Keratinocyte (primary cell): ENCODE measurements around the gene SRPK1. TPM values are rescaled to one million over a fixed set of nuclear protein-coding genes. Genes with fewer than 3 reads are reported as not detected.

Experiments
- DNase-seq: peaks from one replicate; pipeline ENCODE4 v3.0.0-alpha.2; 2011; ENCODE audit warnings: low read depth, missing footprints, low spot score
- FAIRE-seq: peaks from 2 replicates; lab custom pipeline; 2011; peaks lifted over from hg19 to GRCh38; lab: Jason Lieb, UNC
- H2AFZ ChIP-seq: 2 replicates; pipeline ENCODE4 v1.6.0; 2012; ENCODE audit warnings: low read length, control low read depth, inconsistent platforms; ENCODE audit not compliant: control insufficient read depth
- H3K27ac ChIP-seq: 2 replicates; pipeline ENCODE4 v1.5.1; 2011; ENCODE audit warnings: low read length; ENCODE audit not compliant: control insufficient read depth, insufficient read depth
- H3K27me3 ChIP-seq: 3 replicates; pipeline ENCODE4 v1.6.0; 2011; ENCODE audit warnings: low read length; ENCODE audit not compliant: control insufficient read depth, insufficient read depth; ENCODE audit errors: extremely low read depth
- H3K36me3 ChIP-seq, 2 experiments: 2 replicates in 1 of 2; 3 replicates in 1 of 2; pipeline ENCODE4 v1.5.1; 2011; ENCODE audit warnings: low read length in 2 of 2, mild to moderate bottlenecking in 1 of 2; ENCODE audit not compliant: control insufficient read depth in 2 of 2, insufficient read depth in 2 of 2; ENCODE audit errors: extremely low read depth in 1 of 2
- H3K4me1 ChIP-seq: 3 replicates; pipeline ENCODE4 v1.5.1; 2011; ENCODE audit warnings: low read length; ENCODE audit not compliant: control insufficient read depth, insufficient read depth; ENCODE audit errors: extremely low read depth
- H3K4me2 ChIP-seq: 3 replicates; pipeline ENCODE4 v1.6.0; 2011; ENCODE audit warnings: low read depth, low read length; ENCODE audit not compliant: control insufficient read depth, insufficient read depth; ENCODE audit errors: extremely low read depth
- H3K4me3 ChIP-seq, 3 experiments: fragments of 200-600 bp in 1 of 3; sonication (generic) in 1 of 3; 2 replicates in 2 of 3; 3 replicates in 1 of 3; pipeline ENCODE4 v1.5.1; 2011 to 2016; ENCODE audit warnings: low read length in 3 of 3, mild to moderate bottlenecking in 3 of 3, control low read depth in 2 of 3, inconsistent platforms in 1 of 3, low read depth in 1 of 3, mixed read lengths in 1 of 3, mixed run types in 1 of 3, moderate library complexity in 1 of 3; ENCODE audit not compliant: control insufficient read depth in 2 of 3, insufficient read depth in 2 of 3; ENCODE audit errors: extremely low read depth in 1 of 3
- H3K79me2 ChIP-seq: 2 replicates; pipeline ENCODE4 v1.6.0; 2012; ENCODE audit warnings: low read length; ENCODE audit not compliant: control insufficient read depth, insufficient read depth
- H3K9ac ChIP-seq: 3 replicates; pipeline ENCODE4 v1.6.0; 2011; ENCODE audit warnings: low read length; ENCODE audit not compliant: control insufficient read depth, insufficient read depth; ENCODE audit errors: extremely low read depth
- H3K9me1 ChIP-seq: 3 replicates; pipeline ENCODE4 v1.6.0; 2011; ENCODE audit warnings: low read length; ENCODE audit not compliant: control insufficient read depth, insufficient read depth; ENCODE audit errors: extremely low read depth
- H3K9me3 ChIP-seq: 2 replicates; pipeline ENCODE4 v1.5.1; 2012; ENCODE audit warnings: low read depth, low read length; ENCODE audit not compliant: control insufficient read depth
- H4K20me1 ChIP-seq: 3 replicates; pipeline ENCODE4 v1.6.0; 2011; ENCODE audit warnings: low read length; ENCODE audit not compliant: control insufficient read depth, insufficient read depth; ENCODE audit errors: extremely low read depth
- EZH2 ChIP-seq: IDR thresholded peaks from one replicate; pipeline ENCODE4 v1.6.1; 2012; ENCODE audit warnings: inconsistent platforms, mild to moderate bottlenecking, low read length, moderate library complexity
- dilution Hi-C: fragments of 300-500 bp; cut with MboI; formaldehyde crosslinking; loops from one replicate; pipeline ENCODE4 v1.7.0; 2020; ENCODE audit warnings: low sequenced_read_pairs; ENCODE audit not compliant: extremely low pct_ligation_motif_present
- polyA plus RNA-seq, 5 experiments: library from polyadenylated mRNA; depleted of rRNA in 3 of 5; stranded (reverse) in 3 of 5; stranded (forward) in 1 of 5; unstranded in 1 of 5; fragments of >200 nt; gene quantifications; 1 replicate in 1 of 5; 2 replicates in 3 of 5; 3 replicates in 1 of 5; pipeline versions ENCODE4 v1.2.1 to v1.2.3, GENCODE V29; 2011 to 2012; ENCODE audit warnings: missing spikeins in 2 of 5, low read depth in 1 of 5, low replicate concordance in 1 of 5
- TF ChIP-seq, protein P1 (sequence below), 3 experiments: IDR thresholded peaks in 1 of 3; conservative IDR thresholded peaks in 1 of 3; optimal IDR thresholded peaks in 1 of 3; 2 replicates in 2 of 3; 3 replicates in 1 of 3; pipeline versions ENCODE3 to v1.5.1; 2011; ENCODE audit warnings: low read length in 3 of 3, mild to moderate bottlenecking in 3 of 3, moderate library complexity in 2 of 3, control low read depth in 1 of 3, inconsistent platforms in 1 of 3; ENCODE audit not compliant: insufficient read depth in 2 of 3; ENCODE audit errors: extremely low read depth in 1 of 3

Gene SRPK1
- polyA plus RNA-seq, 1 donor (not counting 4 experiments of a cell fraction or from before 2014, with no cell fraction given): 64.1 TPM

- FAIRE-seq (no peak), DNase-seq (no peak)
- H3K27ac ChIP-seq: no peak overlapping the region
- H3K9me3 ChIP-seq: no peaks in the 10 kb centered on the region
- no peak overlapping the region for H3K4me3 ChIP-seq
- no peaks in the 10 kb centered on the region for H3K79me2 ChIP-seq
- no peaks in the 10 kb centered on the region for H4K20me1 ChIP-seq
- no peak for TF ChIP-seq EZH2
- TF ChIP-seq, protein P1, sequence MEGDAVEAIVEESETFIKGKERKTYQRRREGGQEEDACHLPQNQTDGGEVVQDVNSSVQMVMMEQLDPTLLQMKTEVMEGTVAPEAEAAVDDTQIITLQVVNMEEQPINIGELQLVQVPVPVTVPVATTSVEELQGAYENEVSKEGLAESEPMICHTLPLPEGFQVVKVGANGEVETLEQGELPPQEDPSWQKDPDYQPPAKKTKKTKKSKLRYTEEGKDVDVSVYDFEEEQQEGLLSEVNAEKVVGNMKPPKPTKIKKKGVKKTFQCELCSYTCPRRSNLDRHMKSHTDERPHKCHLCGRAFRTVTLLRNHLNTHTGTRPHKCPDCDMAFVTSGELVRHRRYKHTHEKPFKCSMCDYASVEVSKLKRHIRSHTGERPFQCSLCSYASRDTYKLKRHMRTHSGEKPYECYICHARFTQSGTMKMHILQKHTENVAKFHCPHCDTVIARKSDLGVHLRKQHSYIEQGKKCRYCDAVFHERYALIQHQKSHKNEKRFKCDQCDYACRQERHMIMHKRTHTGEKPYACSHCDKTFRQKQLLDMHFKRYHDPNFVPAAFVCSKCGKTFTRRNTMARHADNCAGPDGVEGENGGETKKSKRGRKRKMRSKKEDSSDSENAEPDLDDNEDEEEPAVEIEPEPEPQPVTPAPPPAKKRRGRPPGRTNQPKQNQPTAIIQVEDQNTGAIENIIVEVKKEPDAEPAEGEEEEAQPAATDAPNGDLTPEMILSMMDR (optimal IDR thresholded peaks at IDR 0.05 in 1 of 3, IDR thresholded peaks at IDR 0.05 in 1 of 3, conservative IDR thresholded peaks at IDR 0.05 in 1 of 3; ENCODE audit: extremely low read depth in 1 of 3, insufficient read depth in 2 of 3, low read length in 3 of 3): no peak
- dilution Hi-C loops: no loop called here
- no peaks in the 10 kb centered on the region for H3K27me3 ChIP-seq
- H3K4me2 ChIP-seq: no peak overlapping the region
- no peaks in the 10 kb centered on the region for H3K36me3 ChIP-seq
- no peak overlapping the region for H3K9ac ChIP-seq
- H3K4me1 ChIP-seq: no peaks in the 10 kb centered on the region
- H3K9me1 ChIP-seq: no peaks in the 10 kb centered on the region
- H2AFZ ChIP-seq: no peak overlapping the region
These were observed 15.9 kb upstream of the SRPK1 start for GRCh38 chr6:35936681-35937359.

GRCh38 chr6:35935469-35935868 lies 14.6 kb upstream of the SRPK1 start:
- Histone ChIP-seq H3K79me2 (no peaks in the 10 kb centered on the region), H3K36me3 (no peaks in the 10 kb centered on the region), H4K20me1 (no peaks in the 10 kb centered on the region), H2AFZ (no peak overlapping the region), H3K4me1 (no peaks in the 10 kb centered on the region), H3K9me3 (no peaks in the 10 kb centered on the region), H3K27ac (no peak overlapping the region), H3K4me2 (no peak overlapping the region), H3K4me3 (no peak overlapping the region), H3K9me1 (no peaks in the 10 kb centered on the region), H3K27me3 (no peaks in the 10 kb centered on the region), H3K9ac (no peak overlapping the region)
- TF ChIP-seq, protein P1 (optimal IDR thresholded peaks at IDR 0.05 in 1 of 3, IDR thresholded peaks at IDR 0.05 in 1 of 3, conservative IDR thresholded peaks at IDR 0.05 in 1 of 3; ENCODE audit: extremely low read depth in 1 of 3, insufficient read depth in 2 of 3, low read length in 3 of 3): no peak
- no peak for TF ChIP-seq EZH2
- FAIRE-seq (no peak), DNase-seq (no peak)
- dilution Hi-C loops: no loop called here
